Measurements from ENCODE around the gene CTSA. TPM values are rescaled to one million over a fixed set of nuclear protein-coding genes. Genes with fewer than 3 reads are reported as not detected.

The CTSA gene
- total RNA-seq, 1 experiment from 2014 or later = 447 TPM

GRCh38 chr20:45944965-45945677, 54.0 kb downstream of the CTSA start:
- in situ Hi-C loops (cut with HindIII; ENCODE audit: low pct_unique_long_range_greater_than_20kb, low sequenced_read_pairs) = no loop called here
- DNase-seq (ENCODE audit: low read depth, low spot score) = no peak

- DNase-seq (ENCODE audit: low read depth, low spot score) = no peak
- in situ Hi-C loops (cut with HindIII; ENCODE audit: low pct_unique_long_range_greater_than_20kb, low sequenced_read_pairs) = no loop called here
Measured at GRCh38 chr20:45945678-45946148, 54.6 kb downstream of the CTSA start.

DNA sequence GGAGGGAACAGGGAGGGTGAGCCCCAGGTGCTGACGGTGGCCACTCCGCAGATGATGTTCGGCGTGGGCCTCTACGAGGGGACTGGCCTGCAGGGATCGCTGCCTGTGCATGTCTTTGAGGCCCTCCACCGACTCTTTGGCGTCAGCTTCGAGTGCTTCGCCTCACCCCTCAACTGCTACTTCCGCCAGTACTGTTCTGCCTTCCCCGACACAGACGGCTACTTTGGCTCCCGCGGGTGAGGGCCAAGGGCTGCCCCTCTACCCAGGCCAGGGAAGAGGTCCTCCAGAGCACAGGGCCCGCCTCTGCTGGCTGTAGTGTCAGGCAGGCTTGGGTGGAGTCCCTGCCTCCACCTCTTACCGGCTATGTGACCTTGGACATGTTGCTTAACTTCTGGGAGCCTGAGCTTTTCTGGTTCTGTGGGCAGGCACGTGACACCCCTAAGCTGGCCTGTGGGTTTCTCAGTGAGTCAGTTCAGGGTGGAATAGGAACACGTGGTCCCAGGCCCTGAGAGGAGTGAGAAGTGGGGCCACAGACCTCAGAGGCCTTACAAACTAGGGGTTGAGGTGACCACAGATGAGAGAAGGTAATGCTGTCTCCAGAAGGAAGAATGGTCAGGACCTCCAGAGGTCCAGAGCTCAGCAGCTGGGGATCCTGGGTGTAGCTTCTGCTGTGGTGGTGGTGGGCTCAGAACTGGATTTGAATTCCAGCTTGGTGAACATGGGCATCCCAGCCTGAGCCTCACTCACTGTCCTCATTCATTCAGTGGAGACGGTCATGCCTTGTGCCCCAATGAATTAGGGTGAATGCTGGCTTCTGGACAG, 55.2 kb downstream of the CTSA start:
- in situ Hi-C loops (cut with HindIII; ENCODE audit: low pct_unique_long_range_greater_than_20kb, low sequenced_read_pairs) = no loop called here
- DNase-seq (ENCODE audit: low read depth, low spot score) = no peak

- no peak for DNase-seq (ENCODE audit: low read depth, low spot score)
- in situ Hi-C loops (cut with HindIII; ENCODE audit: low pct_unique_long_range_greater_than_20kb, low sequenced_read_pairs) = no loop called here
Measured at GRCh38 chr20:45947110-45947866, 56.2 kb downstream of the CTSA start.

DNA sequence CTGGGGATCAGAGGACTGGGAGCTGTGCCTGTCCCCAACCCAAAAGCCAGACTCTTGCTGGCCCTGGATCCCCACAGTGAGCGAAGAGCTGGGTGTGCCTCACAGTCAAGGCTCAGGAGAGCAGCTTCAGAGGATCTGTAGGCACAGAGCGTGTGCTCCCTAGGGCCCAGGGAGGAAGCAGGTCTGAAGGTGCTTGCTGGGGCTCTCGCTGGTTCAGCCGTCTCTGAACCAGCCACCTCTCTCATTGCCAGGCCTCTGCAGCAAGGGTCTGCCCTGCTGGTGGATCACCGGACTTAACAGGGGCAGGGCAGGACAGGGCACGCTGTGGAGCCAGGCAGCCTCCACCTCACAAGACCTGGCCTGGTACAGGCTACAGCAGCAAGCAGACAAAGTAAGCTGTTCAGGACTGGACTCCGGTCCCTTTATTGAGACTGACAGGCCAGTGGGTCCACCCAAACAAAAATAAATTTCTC, 57.2 kb downstream of the CTSA start:
- in situ Hi-C loops (cut with HindIII; ENCODE audit: low pct_unique_long_range_greater_than_20kb, low sequenced_read_pairs) = no loop called here
- DNase-seq (ENCODE audit: low read depth, low spot score) = no peak

Other genes starting within 250 kb of the CTSA start
- not detected in 2 replicates for gene WFDC11, start 221.1 kb upstream of the CTSA start, total RNA-seq (2014; rRNA removed; shearing (Covaris generic))
- not detected in 2 replicates for gene WFDC13, start 189.3 kb upstream of the CTSA start, total RNA-seq (2014; rRNA removed; shearing (Covaris generic))
- gene WFDC10B, start 186.3 kb upstream of the CTSA start, total RNA-seq (2014; rRNA removed; shearing (Covaris generic)) = not detected in 2 replicates
- gene SPINT4, start 169.0 kb upstream of the CTSA start, total RNA-seq (2014; rRNA removed; shearing (Covaris generic)) = not detected in 2 replicates
- 0.58 TPM in 1 of 2 replicates, not detected in the other for gene WFDC3, start 99.5 kb upstream of the CTSA start, total RNA-seq (2014; rRNA removed; shearing (Covaris generic))
- 26.4 and 31.6 TPM in 2 replicates for gene DNTTIP1, start 99.4 kb upstream of the CTSA start, total RNA-seq (2014; rRNA removed; shearing (Covaris generic))
- 75.4 and 76.9 TPM in 2 replicates for gene UBE2C, start 78.7 kb upstream of the CTSA start, total RNA-seq (2014; rRNA removed; shearing (Covaris generic))
- gene TNNC2, start 64.0 kb upstream of the CTSA start, total RNA-seq (2014; rRNA removed; shearing (Covaris generic)) = 0.37 TPM in 1 of 2 replicates, not detected in the other
- gene SNX21, start 57.5 kb upstream of the CTSA start, total RNA-seq (2014; rRNA removed; shearing (Covaris generic)) = 14.8 and 25.5 TPM in 2 replicates
- 49.4 and 60.4 TPM in 2 replicates for gene ACOT8, start 33.9 kb upstream of the CTSA start, total RNA-seq (2014; rRNA removed; shearing (Covaris generic))
- 3.0 and 3.4 TPM in 2 replicates for gene ZSWIM3, start 33.7 kb upstream of the CTSA start, total RNA-seq (2014; rRNA removed; shearing (Covaris generic))
- 11.5 and 13.7 TPM in 2 replicates for gene ZSWIM1, start 10.1 kb upstream of the CTSA start, total RNA-seq (2014; rRNA removed; shearing (Covaris generic))
- 1.3 and 2.2 TPM in 2 replicates for gene SPATA25, start 3.7 kb upstream of the CTSA start, total RNA-seq (2014; rRNA removed; shearing (Covaris generic))
- gene NEURL2, start 127 bp upstream of the CTSA start, total RNA-seq (2014; rRNA removed; shearing (Covaris generic)) = 7.1 and 8.9 TPM in 2 replicates
- gene PLTP, start 20.8 kb downstream of the CTSA start, total RNA-seq (2014; rRNA removed; shearing (Covaris generic)) = 18.5 and 19.9 TPM in 2 replicates
- 9.2 and 10.9 TPM in 2 replicates for gene PCIF1, start 43.3 kb downstream of the CTSA start, total RNA-seq (2014; rRNA removed; shearing (Covaris generic))
- 8.4 and 10.1 TPM in 2 replicates for gene ZNF335, start 80.9 kb downstream of the CTSA start, total RNA-seq (2014; rRNA removed; shearing (Covaris generic))
- gene MMP9, start 117.6 kb downstream of the CTSA start, total RNA-seq (2014; rRNA removed; shearing (Covaris generic)) = not detected in 2 replicates
- gene SLC12A5, start 137.9 kb downstream of the CTSA start, total RNA-seq (2014; rRNA removed; shearing (Covaris generic)) = 0.74 and 1.5 TPM in 2 replicates
- gene NCOA5, start 198.6 kb downstream of the CTSA start, total RNA-seq (2014; rRNA removed; shearing (Covaris generic)) = 15.9 and 16.6 TPM in 2 replicates
- not detected in 2 replicates for gene CD40, start 227.0 kb downstream of the CTSA start, total RNA-seq (2014; rRNA removed; shearing (Covaris generic))

Measured in SK-MEL-5 (cell line).